ENCODE data around the gene MAN1C1. TPM values are rescaled to one million over a fixed set of nuclear protein-coding genes. Genes with fewer than 3 reads are reported as not detected.

Gene MAN1C1
- total RNA-seq, 2 donors from 2014 or later = 4.4 to 10.9 TPM

- peak; percentile 69 for ATAC-seq
- TF ChIP-seq POLR2A (IDR thresholded peaks at IDR 0.05) (no peak), CTCF (IDR thresholded peaks at IDR 0.05) (peak; percentile 50 to 80 (median 63))
- Histone ChIP-seq H3K4me1 (peaks cover 20% of the 10 kb centered on the region), H3K27ac (no peak overlapping the region), H3K36me3 (replicated peaks in 1 of 2; ENCODE audit: insufficient read depth in 1 of 2, low read depth in 2 of 2) (no peaks in the 10 kb centered on the region), H3K27me3 (no peaks in the 10 kb centered on the region), H3K4me3 (no peak overlapping the region), H3K9me3 (no peaks in the 10 kb centered on the region)
- WGBS, 2 donors = 31 to 32% methylated on average over 18 of the region's 18 CpGs
- intact Hi-C loops (cut with DNase I) = no loop called here
- peak; percentile 59 to 71 (median 66) for DNase-seq
Measured at GRCh38 chr1:25572708-25573590, 43.6 kb upstream of the MAN1C1 start.

GRCh38 chr1:25573591-25573930 lies 43.0 kb upstream of the MAN1C1 start:
- no peak overlapping the region for H3K27ac ChIP-seq
- 29 to 54% methylated on average over 9 of the region's 9 CpGs for WGBS, 2 donors
- DNase-seq = peak in 1 of 4 donors; percentile 39
- TF ChIP-seq POLR2A (IDR thresholded peaks at IDR 0.05) (no peak), CTCF (IDR thresholded peaks at IDR 0.05) (no peak)
- no peaks in the 10 kb centered on the region for H3K9me3 ChIP-seq
- peaks cover 20% of the 10 kb centered on the region for H3K4me1 ChIP-seq
- no peaks in the 10 kb centered on the region for H3K27me3 ChIP-seq
- ATAC-seq = peak; percentile 68
- H3K36me3 ChIP-seq (replicated peaks in 1 of 2; ENCODE audit: insufficient read depth in 1 of 2, low read depth in 2 of 2) = no peaks in the 10 kb centered on the region
- H3K4me3 ChIP-seq = no peak overlapping the region
- intact Hi-C loops (cut with DNase I) = no loop called here

DNA sequence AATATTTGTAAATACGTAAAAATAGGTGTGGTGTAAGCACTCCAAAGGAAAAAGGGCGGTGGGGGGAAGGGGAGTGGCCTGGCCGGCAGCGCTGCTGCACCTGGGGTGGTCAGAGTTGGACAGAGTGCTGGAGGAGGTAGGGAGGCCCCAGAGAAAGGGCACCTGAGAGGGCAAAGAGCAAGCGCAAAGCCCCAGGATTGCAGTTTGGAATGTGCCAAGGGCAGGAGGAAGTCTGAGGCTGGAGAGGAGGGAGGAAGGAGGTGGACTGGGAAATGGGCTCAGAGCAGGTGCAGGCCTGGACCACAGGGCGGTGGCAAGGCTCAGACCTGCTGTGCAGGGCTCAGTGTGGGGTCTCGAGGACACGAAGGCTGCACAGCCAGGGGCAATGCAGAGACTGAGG lies 42.6 kb upstream of the MAN1C1 start:
- no peak overlapping the region for H3K27ac ChIP-seq
- no peaks in the 10 kb centered on the region for H3K9me3 ChIP-seq
- DNase-seq = no peak
- 70 to 80% methylated on average over 8 of the region's 8 CpGs for WGBS, 2 donors
- peak; percentile 4 for ATAC-seq
- H3K27me3 ChIP-seq = no peaks in the 10 kb centered on the region
- no peak overlapping the region for H3K4me3 ChIP-seq
- TF ChIP-seq CTCF (IDR thresholded peaks at IDR 0.05) = no peak
- no peak for TF ChIP-seq POLR2A (IDR thresholded peaks at IDR 0.05)
- H3K36me3 ChIP-seq (replicated peaks in 1 of 2; ENCODE audit: insufficient read depth in 1 of 2, low read depth in 2 of 2) = no peaks in the 10 kb centered on the region
- intact Hi-C loops (cut with DNase I) = no loop called here
- peaks cover 20% of the 10 kb centered on the region for H3K4me1 ChIP-seq

DNA sequence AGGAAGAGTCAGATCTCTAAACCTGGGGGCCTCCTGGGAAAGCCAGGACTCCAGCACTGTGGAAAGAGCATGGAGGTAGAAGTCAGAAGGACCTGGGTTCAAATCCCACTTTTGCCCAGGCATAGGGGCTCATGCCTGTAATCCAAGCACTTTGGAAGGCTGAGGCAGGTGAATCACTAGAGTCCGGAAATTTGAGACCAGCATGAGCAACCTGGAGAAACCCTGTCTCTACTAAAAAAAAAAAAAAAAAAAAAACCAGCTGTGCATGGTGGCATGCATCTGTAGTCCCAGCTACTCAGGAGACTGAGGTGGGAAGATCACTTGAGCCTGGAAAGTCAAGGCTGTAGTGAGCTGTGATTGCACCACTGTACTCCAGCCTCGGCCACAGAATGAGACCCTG lies 41.4 kb upstream of the MAN1C1 start:
- DNase-seq (no peak), ATAC-seq (no peak)
- WGBS, 2 donors = 88 to 93% methylated on average over 2 of the region's 2 CpGs
- Histone ChIP-seq H3K36me3 (replicated peaks in 1 of 2; ENCODE audit: insufficient read depth in 1 of 2, low read depth in 2 of 2) (no peaks in the 10 kb centered on the region), H3K27me3 (no peaks in the 10 kb centered on the region), H3K27ac (no peak overlapping the region), H3K9me3 (no peaks in the 10 kb centered on the region), H3K4me3 (no peak overlapping the region), H3K4me1 (peaks cover 20% of the 10 kb centered on the region)
- TF ChIP-seq POLR2A (IDR thresholded peaks at IDR 0.05) (no peak), CTCF (IDR thresholded peaks at IDR 0.05) (no peak)
- intact Hi-C loops (cut with DNase I) = no loop called here

Data from body of pancreas (tissue), 4 donors.